DND-41 (cell line): ENCODE measurements around the gene SMTNL2.

Experiments
- CTCF ChIP-seq: IDR thresholded peaks from 2 replicates; pipeline ENCODE4 v1.5.1; 2012; ENCODE audit warnings: borderline replicate concordance, low read length, moderate library complexity, mild to moderate bottlenecking; ENCODE audit not compliant: poor library complexity, severe bottlenecking; ENCODE audit errors: extremely low read depth
- EZH2 ChIP-seq: IDR thresholded peaks from 3 replicates; pipeline ENCODE4 v1.6.1; 2012; ENCODE audit warnings: borderline replicate concordance, low read depth, mild to moderate bottlenecking, moderate library complexity, low read length, inconsistent platforms; ENCODE audit not compliant: severe bottlenecking

- TF ChIP-seq EZH2 (no peak), CTCF (no peak)
Observed at GRCh38 chr17:4579678-4580077, 4.7 kb upstream of the SMTNL2 start.
